CD4-positive, alpha-beta T cell treated with Interleukin-15 for 1 hour (primary cell): Measurements from ENCODE around the gene MAP3K14.
A peak's percentile ranks its signal among the peaks of the same experiment; 100 is the strongest.
"Not testable (repeated sequence)": the region's sequence is repeated elsewhere in the genome, so short reads cannot be mapped to it uniquely, and the experiment has no call there.

Experiments used
- DNase-seq: peaks from one replicate; pipeline ENCODE4 v3.0.0-alpha.2; 2020

MAP3K14 gene

GRCh38 chr17:45316434-45317110, at the start of gene MAP3K14:
TSS of gene MAP3K14 (minus strand) at chr17:45317020. CDS start at chr17:45290745, 26,275 bp downstream.
- peak; percentile 75 for DNase-seq

DNA sequence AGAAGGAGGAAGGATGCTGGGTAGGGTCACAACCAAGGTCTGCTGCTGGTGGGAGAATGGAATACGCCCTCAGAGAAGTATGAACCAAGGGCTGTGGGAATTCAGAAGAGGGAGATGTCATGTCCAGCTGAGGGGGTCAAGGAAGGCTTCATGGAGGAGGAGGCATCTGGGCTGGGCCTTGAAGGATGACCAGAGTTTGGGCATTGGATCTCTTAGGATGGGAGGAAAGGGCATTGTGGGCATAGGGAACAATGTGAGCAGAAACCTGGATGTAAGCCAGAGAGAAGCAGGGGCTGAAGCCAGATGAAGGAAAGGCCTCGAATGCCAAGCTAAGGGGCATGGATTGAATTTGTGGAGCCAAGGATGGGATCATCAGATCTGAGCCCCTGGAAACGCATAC, 49.2 kb upstream of the MAP3K14 start:
- DNase-seq: no peak

- no peak for DNase-seq
Measured at GRCh38 chr17:45364531-45365390, 47.9 kb upstream of the MAP3K14 start.

GRCh38 chr17:45363498-45363897, 46.7 kb upstream of the MAP3K14 start:
- no peak for DNase-seq

- no peak for DNase-seq
Measured at GRCh38 chr17:45361976-45362375, 45.2 kb upstream of the MAP3K14 start.

GRCh38 chr17:45361451-45361850, 44.6 kb upstream of the MAP3K14 start:
- no peak for DNase-seq

DNA sequence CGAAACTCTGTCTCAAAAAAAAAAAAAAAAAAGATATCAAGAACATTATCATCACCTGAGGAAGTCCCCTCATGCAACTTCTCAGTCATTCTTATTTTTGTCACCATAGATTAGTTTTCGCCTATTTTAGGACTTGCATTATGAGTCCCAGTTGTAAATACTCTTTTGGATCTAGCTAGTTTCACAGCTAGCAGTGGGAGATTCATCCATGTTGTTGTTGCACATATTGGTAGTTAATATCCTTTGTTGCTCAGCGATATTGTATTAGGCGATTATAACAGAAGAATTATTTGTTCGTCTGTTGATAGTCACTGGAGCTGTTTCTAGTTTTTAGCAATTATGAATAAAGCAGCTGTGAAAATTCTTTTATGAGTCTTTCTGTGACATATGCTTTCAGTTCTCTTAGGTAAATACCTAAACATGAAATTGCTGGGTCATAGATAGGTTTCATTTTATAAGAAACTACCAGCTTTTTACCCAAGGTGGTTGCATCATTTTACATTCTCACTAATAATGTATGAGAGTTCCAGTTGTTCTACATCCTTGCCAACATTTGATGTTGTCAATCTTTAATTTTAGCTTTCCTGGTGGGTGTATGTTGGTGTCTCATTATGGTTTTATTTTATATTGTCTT, 40.7 kb upstream of the MAP3K14 start:
- DNase-seq: no peak

- DNase-seq: no peak
Measured at GRCh38 chr17:45355087-45355486, 38.3 kb upstream of the MAP3K14 start.

- DNase-seq: peak; percentile 67
Measured at GRCh38 chr17:45353043-45353442, 36.2 kb upstream of the MAP3K14 start.

GRCh38 chr17:45351831-45352230, 35.0 kb upstream of the MAP3K14 start:
- DNase-seq: no peak

DNA sequence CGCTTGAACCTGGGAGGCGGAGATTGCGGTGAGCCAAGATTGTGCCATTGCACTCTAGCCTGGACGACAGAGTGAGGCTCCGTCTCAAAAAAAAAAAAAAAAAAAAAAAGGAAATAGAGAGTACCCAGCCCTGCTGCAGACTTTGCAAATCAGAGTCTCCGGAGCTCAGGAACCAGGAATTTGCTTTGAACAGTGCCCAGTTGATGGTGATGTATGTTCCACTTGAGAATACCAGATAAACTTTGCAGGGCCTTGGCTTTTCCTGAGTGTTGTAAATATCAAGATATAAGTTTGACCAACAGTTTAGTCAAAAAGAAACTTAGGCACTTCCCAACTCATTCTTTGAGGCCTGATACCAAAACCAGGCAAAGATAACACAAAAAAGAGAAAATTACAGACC, 30.6 kb upstream of the MAP3K14 start:
- no peak for DNase-seq

DNA sequence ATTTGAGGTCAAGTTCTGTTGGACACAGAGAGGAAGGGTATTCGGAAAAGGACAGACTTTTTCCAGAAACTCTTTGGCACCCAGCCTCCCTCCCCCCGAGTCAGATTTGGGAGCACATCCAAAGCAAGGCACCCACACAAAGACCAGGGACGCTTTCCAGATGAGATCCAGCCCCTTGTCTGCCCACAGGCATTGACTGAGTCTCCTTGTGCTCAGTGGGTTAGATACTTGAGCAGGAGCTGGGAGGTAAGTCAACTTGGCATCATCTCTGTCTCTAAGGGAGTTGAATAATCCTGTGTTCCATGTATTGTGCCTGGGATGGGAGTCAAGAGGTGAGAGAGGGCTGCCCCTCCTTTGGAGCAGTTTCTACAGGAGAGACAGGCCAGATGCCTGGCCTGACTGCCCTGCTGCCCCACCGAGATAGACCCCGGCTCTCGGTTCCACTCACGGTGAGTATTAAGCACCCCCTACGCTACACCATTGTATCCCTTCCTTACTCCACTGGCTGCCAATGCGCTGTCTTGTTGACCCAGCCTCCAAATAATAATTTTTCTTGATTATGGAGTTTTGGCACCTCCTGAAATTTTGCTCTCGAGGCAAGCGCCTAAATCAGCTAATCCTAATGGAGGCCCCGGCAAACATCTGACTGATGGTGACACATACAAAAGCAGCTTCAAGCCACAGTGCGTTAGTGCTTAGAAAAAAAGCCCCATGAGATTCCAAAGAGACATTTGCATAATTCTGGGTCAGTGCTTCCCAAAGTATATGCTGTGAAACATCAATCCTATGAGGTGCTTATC, 29.6 kb upstream of the MAP3K14 start:
- no peak for DNase-seq

DNA sequence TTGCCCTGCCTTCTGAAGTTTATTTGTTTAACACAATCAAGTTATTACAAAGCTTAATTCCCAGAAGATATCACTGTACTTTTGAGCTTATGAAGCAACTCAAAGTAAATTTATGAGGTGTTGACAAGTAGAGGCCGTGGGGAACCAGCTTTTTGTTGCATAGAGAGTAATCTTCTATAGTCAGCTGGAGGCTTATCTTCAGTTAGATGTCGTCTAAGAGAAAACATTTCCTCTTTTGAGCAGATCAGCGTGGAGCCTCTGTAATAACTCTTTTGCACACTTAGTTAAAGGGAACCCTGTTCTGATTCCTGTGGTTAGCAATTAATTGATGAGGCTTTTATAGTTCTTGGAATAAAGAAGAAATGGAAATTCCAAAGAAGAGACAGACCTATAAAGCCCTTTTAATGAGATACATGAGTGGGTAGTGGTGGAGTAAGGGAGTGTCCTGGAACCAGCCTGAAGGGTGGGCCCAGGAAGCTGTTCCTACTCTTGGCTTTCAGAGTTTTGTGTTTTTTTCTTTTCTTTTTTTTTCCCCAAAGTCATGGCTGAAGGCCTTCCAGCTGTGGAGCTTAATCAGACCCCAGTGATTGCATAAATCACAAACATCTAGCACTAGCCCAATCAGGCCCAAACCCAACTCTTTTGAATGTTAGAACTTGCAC, 28.9 kb upstream of the MAP3K14 start:
- DNase-seq: no peak

DNA sequence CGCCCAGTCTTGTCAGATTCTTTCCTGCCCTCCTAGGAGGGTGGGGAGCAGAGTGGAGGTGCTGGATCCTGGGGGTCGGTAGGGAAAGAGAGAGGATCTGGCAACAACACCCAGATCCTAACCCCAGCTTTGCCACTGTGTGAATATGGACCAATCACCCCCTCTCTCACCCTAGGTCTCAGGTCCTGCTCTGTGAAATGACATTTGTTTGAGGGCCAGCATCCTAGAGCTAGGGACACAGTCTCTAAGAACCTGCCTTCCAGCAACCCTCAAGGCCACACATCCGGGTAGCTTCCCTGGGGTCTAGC, 28.4 kb upstream of the MAP3K14 start:
- no peak for DNase-seq

GRCh38 chr17:45343967-45344664, 27.3 kb upstream of the MAP3K14 start:
- not testable (repeated sequence) for DNase-seq

DNA sequence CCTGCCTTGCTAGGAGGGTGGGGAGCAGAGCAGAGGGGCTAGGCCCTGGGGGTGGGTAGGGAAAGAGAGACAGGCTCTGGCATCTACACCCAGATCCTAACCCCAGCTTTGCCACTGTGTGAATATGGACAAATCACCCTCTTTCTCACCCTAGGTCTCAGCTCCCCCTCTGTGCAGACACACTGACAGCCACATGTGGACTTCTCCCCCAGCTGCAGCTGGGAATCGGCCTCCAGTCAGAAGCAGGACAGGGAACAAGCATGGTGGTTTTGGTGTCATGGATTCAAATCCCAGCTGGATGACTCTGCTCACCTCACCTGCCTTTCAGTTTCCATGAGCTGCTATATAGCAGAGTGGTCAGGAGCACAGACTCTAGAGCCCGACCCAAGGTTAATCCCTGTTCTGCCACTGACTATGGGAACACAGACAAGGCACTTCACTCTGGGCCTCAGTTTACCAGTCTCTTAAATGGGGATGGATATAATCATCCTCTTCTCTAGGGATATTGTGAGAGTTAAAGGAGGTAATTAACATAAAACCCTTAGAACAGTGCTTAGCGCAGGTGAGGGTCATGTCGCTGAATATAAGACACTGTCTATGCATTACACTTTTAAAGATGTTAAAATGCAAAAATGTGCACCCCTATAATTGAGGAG, 26.2 kb upstream of the MAP3K14 start:
- no peak for DNase-seq

DNA sequence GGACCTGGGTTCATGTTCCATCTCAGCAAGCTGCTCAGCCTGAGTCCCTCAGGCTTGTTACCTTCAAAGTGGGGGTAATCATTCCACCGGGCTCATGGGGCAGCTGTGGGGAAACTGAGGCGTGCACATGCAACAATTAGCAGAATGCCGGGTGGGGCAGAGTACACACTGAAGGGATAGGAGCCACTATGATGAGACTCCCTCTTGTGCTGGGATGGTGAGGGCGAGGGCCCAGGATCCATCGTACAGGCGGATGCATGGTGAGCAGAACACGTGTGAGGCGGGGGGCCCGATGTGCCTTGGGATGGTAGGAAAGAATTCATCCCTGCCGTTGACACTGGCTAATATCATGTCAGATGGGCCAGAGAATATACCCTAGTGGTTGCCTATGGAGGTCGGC, 25.5 kb upstream of the MAP3K14 start:
- DNase-seq: no peak

DNA sequence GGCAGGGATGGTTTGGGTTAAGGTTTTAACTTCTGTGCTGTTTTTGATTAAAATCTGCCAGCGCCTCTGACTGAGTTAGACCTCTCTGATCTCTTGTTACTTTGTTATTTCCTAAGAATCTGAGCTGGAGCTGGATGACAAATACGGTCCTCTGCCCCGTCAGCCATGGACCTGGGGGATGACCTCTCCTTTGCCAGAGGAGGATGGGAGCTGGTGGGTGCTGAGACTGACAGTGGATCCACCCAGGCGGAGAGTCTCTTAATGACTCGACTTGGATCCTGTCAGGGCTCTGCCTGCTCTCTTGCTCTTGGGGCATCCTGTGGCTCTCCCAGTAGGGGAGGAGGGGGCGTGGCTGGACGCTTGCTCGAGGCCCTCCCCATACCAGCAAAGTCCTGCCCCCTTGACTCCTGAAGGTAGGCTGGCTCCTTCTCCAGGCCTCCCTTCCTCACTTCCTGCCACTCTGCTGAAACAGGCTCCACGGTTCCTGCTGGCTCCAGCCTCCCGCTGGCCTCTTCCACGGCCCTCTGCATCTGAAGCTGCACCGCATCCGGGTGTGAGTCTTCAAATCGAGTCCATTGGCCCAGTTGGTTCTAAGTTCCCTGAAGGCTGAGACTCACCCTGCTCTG, 24.8 kb upstream of the MAP3K14 start:
- DNase-seq: no peak

DNA sequence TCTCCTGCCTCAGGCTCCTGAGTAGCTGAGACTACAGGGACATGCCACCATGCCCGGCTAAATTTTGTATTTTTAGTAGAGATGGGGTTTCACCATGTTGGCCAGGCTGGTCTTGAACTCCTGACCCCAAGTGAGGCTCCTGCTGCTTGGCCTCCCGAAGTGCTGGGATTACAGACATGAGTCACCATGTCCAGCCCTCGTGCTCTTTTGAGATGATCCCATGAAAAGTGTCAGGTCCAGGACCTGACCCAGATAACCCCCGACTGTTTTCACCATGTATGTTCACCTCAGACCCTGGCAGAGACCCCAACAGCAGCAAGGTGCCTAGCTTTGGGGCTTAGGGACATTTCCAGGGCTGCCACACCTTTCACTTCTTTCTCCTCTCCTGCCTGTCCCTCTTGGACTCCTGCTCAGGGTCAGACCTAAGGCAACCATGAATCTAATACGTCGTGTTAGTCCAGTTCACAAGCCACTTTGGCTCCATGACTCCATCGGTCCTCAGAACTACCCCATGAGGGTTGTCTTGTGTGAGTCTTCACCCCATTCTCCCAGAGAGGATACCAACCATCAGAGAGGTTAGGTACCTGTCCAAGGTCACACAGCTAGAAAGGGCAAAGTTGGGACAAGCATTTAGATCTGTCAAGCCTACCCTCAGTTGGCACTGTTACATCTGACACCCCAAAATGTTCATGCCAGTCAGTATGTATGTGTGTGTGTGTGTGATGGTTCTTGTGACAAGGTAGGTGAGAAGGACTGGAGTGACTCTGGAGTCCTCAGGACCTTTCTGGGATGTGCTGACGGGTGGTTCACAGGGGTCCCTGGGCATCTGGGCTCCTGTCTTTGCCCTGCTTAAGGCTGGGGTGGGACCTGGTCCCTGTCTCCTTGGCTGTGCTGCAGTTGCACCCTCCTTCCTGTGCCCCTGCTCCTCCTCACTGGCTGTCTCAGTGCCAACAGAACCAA, 23.1 kb upstream of the MAP3K14 start:
- no peak for DNase-seq
